Activated CD4-positive, alpha-beta T cell treated with anti-CD3 and anti-CD28 coated beads, Interleukin-2, amount 50 U/mL, for 1 hour (primary cell): ENCODE data around the gene GNAI1.

Experiments
- DNase-seq: peaks from one replicate; pipeline ENCODE4 v3.0.0-alpha.2; 2020

Gene GNAI1

GRCh38 chr7:80165177-80165576, 30.5 kb downstream of the GNAI1 start:
- no peak for DNase-seq

DNA sequence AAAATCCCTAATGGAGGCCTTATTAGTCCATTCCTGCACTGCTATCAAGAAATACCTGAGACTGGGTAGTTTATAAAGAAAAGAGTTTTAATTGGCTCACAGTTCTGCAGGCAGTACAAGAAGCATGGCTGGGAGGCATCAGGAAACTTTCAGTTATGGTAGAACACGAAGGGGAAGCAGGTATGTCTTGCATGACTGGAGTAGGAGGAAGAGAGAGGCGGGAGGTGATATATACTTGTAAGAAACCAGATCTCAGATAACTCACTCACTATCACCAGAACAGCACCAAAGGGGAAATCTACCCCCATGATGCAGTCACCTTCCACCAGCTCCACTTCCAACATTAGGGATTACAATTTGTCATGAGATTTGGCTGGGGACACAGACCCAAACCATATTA, 35.8 kb downstream of the GNAI1 start:
- no peak for DNase-seq

DNA sequence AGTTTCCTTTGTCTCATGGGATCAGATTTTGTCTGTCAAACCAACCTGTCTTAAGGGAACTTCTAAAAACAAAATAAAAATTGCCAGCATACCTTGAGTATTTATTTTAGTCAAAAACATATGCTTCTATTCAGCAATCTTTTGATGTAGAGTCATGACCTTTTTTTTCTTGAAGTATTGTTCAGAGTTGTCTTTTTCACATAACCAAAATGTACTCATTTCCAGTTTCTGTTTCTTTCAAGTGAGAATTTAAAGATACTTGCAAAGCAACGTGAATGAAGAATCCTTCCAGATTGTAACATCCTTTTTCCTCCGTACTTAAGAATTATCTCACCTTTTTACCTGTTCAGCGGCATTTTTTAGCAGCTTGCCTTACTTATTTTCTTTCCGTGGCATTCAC, 37.8 kb downstream of the GNAI1 start:
- no peak for DNase-seq

GRCh38 chr7:80175744-80176143, 41.1 kb downstream of the GNAI1 start:
- no peak for DNase-seq

- DNase-seq = no peak
Measured at GRCh38 chr7:80181411-80181810, 46.8 kb downstream of the GNAI1 start.

DNA sequence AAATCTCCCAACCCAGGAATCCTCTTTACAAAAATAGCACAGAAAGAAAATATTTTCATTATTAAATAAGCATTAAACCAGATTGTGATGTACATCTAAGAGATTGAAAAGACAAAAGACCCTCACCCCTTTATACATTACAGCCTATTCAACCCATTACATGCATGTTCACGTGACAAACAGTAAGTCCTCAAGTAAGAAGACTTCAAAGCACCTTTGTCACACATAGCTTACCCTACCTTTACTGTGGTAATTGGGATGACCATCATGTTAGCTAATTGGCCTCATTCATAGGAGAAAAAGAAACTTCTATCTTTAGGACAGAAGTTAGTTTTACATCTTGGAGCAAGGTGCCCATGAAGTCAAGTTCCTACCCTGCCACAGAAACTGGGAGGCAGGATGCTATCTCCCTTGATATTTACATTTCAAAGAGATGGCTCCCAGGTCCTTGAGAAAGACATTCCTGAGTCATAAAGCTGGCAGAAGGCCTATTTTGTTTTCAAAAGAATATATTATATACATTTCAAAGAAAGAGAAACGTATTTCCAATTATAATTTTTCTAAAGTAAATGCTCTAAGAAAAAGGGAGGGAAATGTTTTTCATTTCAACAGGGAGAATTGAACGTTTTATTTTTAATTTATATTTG, 48.1 kb downstream of the GNAI1 start:
- DNase-seq = no peak

- no peak for DNase-seq
Measured at GRCh38 chr7:80183351-80183750, 48.7 kb downstream of the GNAI1 start.

DNA sequence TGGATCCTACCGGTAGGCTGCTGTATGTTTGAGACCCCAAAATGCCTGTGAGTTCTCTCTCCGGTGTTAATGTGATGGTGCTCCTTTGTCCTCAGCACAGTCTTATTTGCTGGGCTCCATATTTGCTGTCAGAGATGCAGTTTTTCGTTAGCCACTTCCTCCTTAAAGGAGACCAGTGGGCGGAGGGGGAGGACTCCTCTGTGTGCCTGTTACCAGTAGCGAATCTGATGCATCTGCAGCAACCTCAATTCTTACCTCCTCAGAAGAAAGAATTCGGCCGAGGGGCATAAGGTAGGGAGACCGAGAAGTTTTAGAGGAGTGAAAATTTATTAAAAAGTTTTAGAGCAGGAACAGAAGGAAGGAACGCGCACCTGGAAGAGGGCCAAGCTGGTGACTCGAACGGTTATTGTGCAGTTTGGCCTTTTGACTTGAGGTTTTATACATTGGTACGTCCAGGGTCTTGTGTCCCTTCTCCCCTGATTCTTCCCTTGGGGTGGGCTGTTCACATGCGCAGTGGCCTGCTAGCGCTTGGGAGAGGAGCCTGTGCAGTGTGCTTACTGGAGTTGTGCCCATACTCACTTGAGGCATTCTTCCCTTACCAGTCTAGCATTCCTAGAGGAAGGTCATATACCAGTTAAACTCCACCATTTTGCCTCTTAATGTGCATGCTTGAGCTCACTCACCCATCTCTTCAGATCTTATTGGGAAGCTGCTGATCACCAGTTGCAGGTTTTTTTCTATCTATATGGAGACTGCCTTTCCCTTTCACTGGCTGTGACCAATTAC, 49.5 kb downstream of the GNAI1 start:
- DNase-seq = no peak

- DNase-seq = no peak
Measured at GRCh38 chr7:80184693-80185092, 50.1 kb downstream of the GNAI1 start.

- no peak for DNase-seq
Measured at GRCh38 chr7:80185571-80185970, 50.9 kb downstream of the GNAI1 start.

DNA sequence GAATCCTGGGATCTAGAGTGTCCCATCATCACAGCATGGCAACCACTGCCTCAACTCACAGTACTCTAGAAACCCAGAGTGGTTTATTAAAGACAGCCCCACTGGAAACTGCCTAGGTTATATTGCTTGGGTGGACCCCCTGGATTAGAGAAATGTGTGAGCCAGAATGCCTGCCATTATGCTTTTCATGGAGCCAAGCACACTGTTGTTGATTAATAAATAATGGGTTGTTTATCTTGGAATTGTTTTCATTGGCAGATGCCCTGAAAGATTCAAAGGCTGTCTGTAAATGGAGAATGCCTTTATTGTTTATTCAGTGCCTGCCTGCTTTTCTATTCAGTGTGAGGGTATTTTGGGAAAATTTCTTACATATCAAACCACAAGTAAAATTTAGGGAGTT, 52.1 kb downstream of the GNAI1 start:
- no peak for DNase-seq

GRCh38 chr7:80187279-80187678, 52.6 kb downstream of the GNAI1 start:
- no peak for DNase-seq

DNA sequence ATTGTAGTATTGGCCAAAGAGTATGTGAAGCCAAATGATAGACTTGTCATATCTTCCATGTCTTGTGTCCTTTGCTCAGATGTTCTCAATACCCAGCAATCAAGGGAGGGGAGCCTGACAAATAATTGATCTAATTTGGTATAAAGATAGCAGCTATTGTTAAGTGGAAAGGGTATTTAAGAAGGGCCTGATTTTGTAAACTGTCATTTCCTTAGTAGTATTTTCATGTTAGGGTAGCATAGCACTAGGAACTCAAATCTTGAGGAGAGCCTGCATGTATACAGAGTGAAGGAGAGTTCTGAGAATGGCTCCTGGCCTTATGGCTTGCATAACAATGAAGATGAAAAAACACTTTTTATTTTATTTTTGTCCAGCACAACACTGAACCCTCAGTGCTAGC, 53.1 kb downstream of the GNAI1 start:
- no peak for DNase-seq

GRCh38 chr7:80189638-80190037, 55.0 kb downstream of the GNAI1 start:
- no peak for DNase-seq

DNA sequence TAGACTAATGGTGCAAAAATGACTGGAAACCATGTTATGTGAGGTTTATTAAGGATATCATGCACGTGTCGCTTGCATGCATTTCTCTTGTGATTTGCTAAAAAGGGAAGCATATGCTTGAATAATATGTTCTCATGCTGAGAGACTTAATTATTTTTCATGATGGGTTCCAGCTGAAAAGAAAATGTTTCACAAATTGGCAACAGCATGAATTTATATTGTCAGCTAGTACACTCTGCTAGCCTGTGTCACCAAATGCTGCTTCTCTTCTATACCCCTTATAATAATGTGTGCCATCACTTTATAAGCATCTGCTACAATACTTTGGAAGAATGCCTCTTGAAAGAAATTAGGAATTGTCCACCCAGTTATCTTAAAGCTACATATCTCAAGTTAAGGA, 63.0 kb downstream of the GNAI1 start:
- DNase-seq = no peak

DNA sequence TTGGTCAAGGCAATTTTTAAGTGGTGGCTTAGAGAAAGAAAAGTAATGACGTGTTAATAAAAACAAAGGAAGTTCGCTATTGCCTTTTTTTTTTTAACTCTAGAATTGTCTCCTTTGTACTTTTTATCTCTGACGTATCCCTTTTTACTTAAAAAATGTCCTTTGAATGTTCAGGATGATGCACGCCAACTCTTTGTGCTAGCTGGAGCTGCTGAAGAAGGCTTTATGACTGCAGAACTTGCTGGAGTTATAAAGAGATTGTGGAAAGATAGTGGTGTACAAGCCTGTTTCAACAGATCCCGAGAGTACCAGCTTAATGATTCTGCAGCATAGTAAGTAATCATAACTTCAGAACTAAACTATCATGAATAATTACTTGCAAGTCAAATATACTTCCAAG, 64.4 kb downstream of the GNAI1 start:
- no peak for DNase-seq

- DNase-seq = no peak
Measured at GRCh38 chr7:80204454-80204853, 69.8 kb downstream of the GNAI1 start.

GRCh38 chr7:80204919-80205318, 70.3 kb downstream of the GNAI1 start:
- no peak for DNase-seq

GRCh38 chr7:80206763-80207162, 72.1 kb downstream of the GNAI1 start:
- no peak for DNase-seq

DNA sequence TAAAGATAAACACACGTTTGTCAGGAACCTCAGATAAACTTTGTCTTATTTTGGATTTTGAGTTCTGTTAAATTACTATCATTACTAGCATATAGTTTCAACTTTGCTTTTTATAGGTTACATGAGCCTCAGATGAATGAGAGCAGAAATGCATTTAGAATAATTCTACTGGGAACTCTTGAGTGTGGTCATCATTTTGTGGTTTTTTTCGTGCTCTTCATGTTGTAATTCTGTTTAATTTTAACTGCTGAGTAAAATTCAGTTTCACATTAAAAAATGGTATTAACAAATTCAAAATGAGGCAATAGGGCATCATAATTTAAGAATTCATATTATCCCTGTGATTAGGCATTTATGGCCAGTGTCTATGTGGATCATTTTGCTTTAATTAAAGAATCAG, 72.9 kb downstream of the GNAI1 start:
- no peak for DNase-seq

- DNase-seq = no peak
Measured at GRCh38 chr7:80208700-80209099, 74.1 kb downstream of the GNAI1 start.

GRCh38 chr7:80210400-80210799, 75.8 kb downstream of the GNAI1 start:
- no peak for DNase-seq

GRCh38 chr7:80213814-80214213, 79.2 kb downstream of the GNAI1 start:
- DNase-seq = no peak

- no peak for DNase-seq
Measured at GRCh38 chr7:80215734-80216133, 81.1 kb downstream of the GNAI1 start.
